Dermis lymphatic vessel endothelial cell (primary cell): ENCODE measurements around the gene MYH16. TPM values are rescaled to one million over a fixed set of nuclear protein-coding genes. Genes with fewer than 3 reads are reported as not detected.

ENCODE experiments used
- total RNA-seq: library from RNA; depleted of rRNA; stranded (reverse); fragments of >200 nt; gene quantifications from 2 replicates; pipeline ENCODE4 v1.2.1, GENCODE V29; 2014

The MYH16 gene
- total RNA-seq: not detected in 2 replicates

DNA sequence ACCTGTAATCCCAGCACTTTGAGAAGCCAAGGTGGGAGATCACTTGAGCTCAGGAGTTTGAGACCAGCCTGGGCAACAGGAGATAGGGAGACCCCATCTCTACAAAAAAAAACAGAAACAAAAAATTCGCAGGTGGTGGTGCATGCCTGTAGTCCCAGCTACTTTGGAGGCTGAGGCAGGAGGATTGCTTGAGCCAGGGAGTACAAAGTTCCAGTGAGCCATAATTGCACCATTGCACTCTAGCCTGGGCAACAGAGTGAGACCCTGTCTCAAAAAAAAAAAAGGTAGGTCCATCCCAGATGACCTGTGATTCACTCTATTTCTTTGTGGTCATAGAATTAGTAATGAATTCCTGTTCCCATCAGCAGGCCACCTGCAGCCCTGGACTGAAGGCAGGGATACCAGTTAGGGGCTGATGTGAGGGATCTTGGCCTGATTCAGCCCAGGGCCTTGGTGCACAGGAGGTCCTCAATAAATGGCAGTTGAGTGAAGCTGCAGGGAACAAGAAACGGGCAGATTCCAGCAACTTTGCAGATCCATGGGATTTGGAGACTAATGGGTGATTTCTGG, at the start of gene MYH16:
Gene MYH16, plus strand, starts transcription at position 364 of the 570 bp plus-strand sequence.

GRCh38 chr7:99325592-99326407, 53.2 kb downstream of the MYH16 start, which contains the start of gene ARPC1A:
TSS of gene ARPC1A (plus strand) at chr7:99325898. CDS start at chr7:99333354, 7,456 bp downstream.

Other genes starting within 250 kb of the MYH16 start
- gene SMURF1, start 128.7 kb upstream of the MYH16 start, total RNA-seq: 13.3 and 13.6 TPM in 2 replicates
- not detected in 2 replicates for gene KPNA7, start 64.7 kb upstream of the MYH16 start, total RNA-seq
- 153 and 156 TPM in 2 replicates for gene ARPC1A, start 53.1 kb downstream of the MYH16 start, total RNA-seq
- 412 and 414 TPM in 2 replicates for gene ARPC1B, start 101.9 kb downstream of the MYH16 start, total RNA-seq
- gene PDAP1, start 135.8 kb downstream of the MYH16 start, total RNA-seq: 17.0 and 22.3 TPM in 2 replicates
- gene BUD31, start 136.1 kb downstream of the MYH16 start, total RNA-seq: 76.5 and 82.6 TPM in 2 replicates
- 3.6 and 4.8 TPM in 2 replicates for gene PTCD1, start 166.0 kb downstream of the MYH16 start, total RNA-seq
- gene CPSF4, start 166.1 kb downstream of the MYH16 start, total RNA-seq: 18.2 and 19.4 TPM in 2 replicates
- 253 and 305 TPM in 2 replicates for gene ATP5MF, start 193.3 kb downstream of the MYH16 start, total RNA-seq
- 4.2 and 5.2 TPM in 2 replicates for gene ZNF789, start 200.1 kb downstream of the MYH16 start, total RNA-seq
- gene ZNF394, start 227.4 kb downstream of the MYH16 start, total RNA-seq: 29.7 and 33.4 TPM in 2 replicates
- 7.3 and 9.5 TPM in 2 replicates for gene ZKSCAN5, start 231.8 kb downstream of the MYH16 start, total RNA-seq